Liver (tissue), 9 donors: Measurements from ENCODE around the gene UGT1A7. TPM values are rescaled to one million over a fixed set of nuclear protein-coding genes. Genes with fewer than 3 reads are reported as not detected.

Experiments
- DNase-seq: peaks from one replicate; pipeline ENCODE4 v3.0.0-alpha.2; 2017; ENCODE audit warnings: low spot score
- H3K27ac ChIP-seq, 2 donors: one replicate each; pipeline ENCODE4 v1.7.0; 2013; ENCODE audit warnings: inconsistent platforms in 2 of 2, low read length in 2 of 2, control low read depth in 1 of 2, low read depth in 1 of 2, mild to moderate bottlenecking in 1 of 2
- H3K27me3 ChIP-seq, 4 donors: one replicate each; pipeline versions ENCODE4 v1.6.1 to v1.7.0; 2013; ENCODE audit warnings: low read length in 3 of 4, inconsistent platforms in 1 of 4, mild to moderate bottlenecking in 1 of 4, moderate library complexity in 1 of 4; ENCODE audit not compliant: control insufficient read depth in 4 of 4, insufficient read depth in 4 of 4
- H3K36me3 ChIP-seq, 4 donors: one replicate each; pipeline versions ENCODE4 v1.6.1 to v1.7.0; 2013; ENCODE audit warnings: low read length in 3 of 4, mild to moderate bottlenecking in 3 of 4, low read depth in 1 of 4, moderate library complexity in 1 of 4; ENCODE audit not compliant: control insufficient read depth in 4 of 4, insufficient read depth in 3 of 4
- H3K4me1 ChIP-seq, 4 donors: one replicate each; pipeline versions ENCODE4 v1.6.1 to v1.7.0; 2013; ENCODE audit warnings: low read length in 3 of 4, mild to moderate bottlenecking in 3 of 4, moderate library complexity in 1 of 4; ENCODE audit not compliant: control insufficient read depth in 4 of 4, insufficient read depth in 4 of 4
- H3K4me3 ChIP-seq, 3 donors: one replicate each; pipeline versions ENCODE4 v1.6.1 to v1.7.0; 2013; ENCODE audit warnings: low read length in 3 of 3, control low read depth in 1 of 3, low read depth in 1 of 3, mild to moderate bottlenecking in 1 of 3
- H3K9ac ChIP-seq, 2 donors: one replicate each; pipeline ENCODE4 v1.7.0; 2013; ENCODE audit warnings: low read length in 2 of 2, mild to moderate bottlenecking in 2 of 2, moderate library complexity in 2 of 2, control low read depth in 1 of 2, low read depth in 1 of 2
- H3K9me3 ChIP-seq, 4 donors: one replicate each; pipeline versions ENCODE4 v1.6.1 to v1.7.0; 2013; ENCODE audit warnings: low read length in 3 of 4; ENCODE audit not compliant: control insufficient read depth in 4 of 4
- ATF3 ChIP-seq: IDR thresholded peaks from 2 replicates; pipeline ENCODE4 v1.6.1; 2016; ENCODE audit warnings: antibody characterized with exemption
- EGR1 ChIP-seq, 2 donors: IDR thresholded peaks; 2 replicates each; pipeline ENCODE4 v1.6.1; 2016 to 2018; ENCODE audit warnings: antibody characterized with exemption in 2 of 2, low read depth in 2 of 2
- MAX ChIP-seq: IDR thresholded peaks from 2 replicates; pipeline ENCODE4 v1.6.1; 2016; ENCODE audit warnings: antibody characterized with exemption
- RAD21 ChIP-seq, 2 donors: IDR thresholded peaks; 2 replicates each; pipeline ENCODE4 v1.6.1; 2016; ENCODE audit warnings: antibody characterized with exemption in 2 of 2, mild to moderate bottlenecking in 2 of 2
- RXRA ChIP-seq, 2 donors: IDR thresholded peaks; 2 replicates each; pipeline ENCODE4 v1.6.1; 2017 to 2018; ENCODE audit warnings: antibody characterized with exemption in 2 of 2, mild to moderate bottlenecking in 1 of 2
- ZBTB33 ChIP-seq: IDR thresholded peaks from 2 replicates; pipeline ENCODE4 v1.6.1; 2016; ENCODE audit warnings: antibody characterized with exemption
- WGBS: extraction: QIAGEN DNeasy Blood & Tissue Kit; methylation state at CpG from one replicate; pipeline ENCODE4 v1.1.7; 2013; 5-methylcytosine and 5-hydroxymethylcytosine counted together
- polyA plus RNA-seq, 2 donors: library from polyadenylated mRNA; stranded (reverse) in 1 of 2; unstranded in 1 of 2; fragments of 200-250 nt in 1 of 2; fragments of >200 nt in 1 of 2; fragmentation: Nextera tagmentation in 1 of 2; extraction: Ambion mirVana in 1 of 2; gene quantifications; one replicate each; pipeline versions ENCODE4 v1.2.1 to v1.2.3, GENCODE V29; 2013 to 2015
- total RNA-seq, 2 donors: library from RNA; depleted of rRNA; stranded (reverse); fragments of >200 nt; gene quantifications; one replicate each; pipeline ENCODE4 v1.2.3, GENCODE V29; 2014
- TF ChIP-seq, protein P1 (sequence below): fragments of 150-350 bp; IDR thresholded peaks from 2 replicates; pipeline ENCODE4 v1.5.1; 2017; ENCODE audit warnings: improper control_type of control experiment, low read depth, low read length; ENCODE audit not compliant: missing input control
- donor health status: healthy.
- donor health status: healthy.
- donor health status: healthy.
- donor health status: healthy.
- donor health status: healthy.

Gene UGT1A7
- total and polyA plus RNA-seq, 4 donors = 0.02 to 2.2 (median 0.38) TPM; not detected in 1

DNA sequence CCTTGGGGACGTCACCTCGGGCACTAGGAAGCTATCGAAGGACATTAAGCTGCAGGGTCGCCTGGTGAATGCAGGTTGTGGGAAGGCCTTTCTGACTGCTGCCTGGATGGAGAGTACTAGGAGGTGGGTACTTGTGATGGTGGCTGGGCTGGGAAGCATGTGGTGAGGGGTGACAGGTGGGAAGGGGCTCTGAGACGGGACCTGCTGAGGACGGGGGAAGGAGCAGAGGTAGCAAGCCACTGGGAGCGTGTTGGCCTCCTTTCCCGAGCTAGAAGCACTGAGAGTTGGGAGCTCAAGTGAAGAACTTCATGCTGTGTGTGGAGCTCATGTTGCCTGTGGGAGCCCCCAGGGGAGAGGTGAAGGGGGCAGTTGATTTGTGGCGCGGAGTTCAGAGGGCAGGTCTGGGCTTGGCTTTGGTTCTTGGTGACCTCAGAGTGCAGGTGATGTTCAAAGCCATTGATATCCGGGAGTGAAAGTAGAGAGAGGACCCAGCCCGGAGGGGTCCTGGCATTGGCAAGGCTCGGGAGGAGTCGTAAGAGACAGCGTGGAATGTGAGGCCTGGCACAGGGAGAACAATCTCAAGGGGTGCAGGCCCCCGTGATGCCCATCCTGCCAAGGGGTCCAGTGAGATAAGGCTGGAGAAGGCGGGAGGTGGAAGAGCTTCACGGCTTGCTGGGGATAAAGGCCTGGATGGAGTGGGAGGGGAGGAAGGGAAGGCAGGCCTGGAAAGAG is 109.6 kb downstream of the UGT1A7 start:
- H3K36me3 ChIP-seq = no peaks in the 10 kb centered on the region
- TF ChIP-seq ATF3 = no peak
- TF ChIP-seq ZBTB33 = no peak
- H3K27ac ChIP-seq = no peak overlapping the region
- DNase-seq = no peak
- WGBS = 91% methylated on average over 18 of the region's 18 CpGs
- no peaks in the 10 kb centered on the region for H3K27me3 ChIP-seq
- H3K9me3 ChIP-seq = no peaks in the 10 kb centered on the region
- no peaks in the 10 kb centered on the region for H3K4me1 ChIP-seq
- no peak overlapping the region for H3K9ac ChIP-seq
- no peak overlapping the region for H3K4me3 ChIP-seq

DNA sequence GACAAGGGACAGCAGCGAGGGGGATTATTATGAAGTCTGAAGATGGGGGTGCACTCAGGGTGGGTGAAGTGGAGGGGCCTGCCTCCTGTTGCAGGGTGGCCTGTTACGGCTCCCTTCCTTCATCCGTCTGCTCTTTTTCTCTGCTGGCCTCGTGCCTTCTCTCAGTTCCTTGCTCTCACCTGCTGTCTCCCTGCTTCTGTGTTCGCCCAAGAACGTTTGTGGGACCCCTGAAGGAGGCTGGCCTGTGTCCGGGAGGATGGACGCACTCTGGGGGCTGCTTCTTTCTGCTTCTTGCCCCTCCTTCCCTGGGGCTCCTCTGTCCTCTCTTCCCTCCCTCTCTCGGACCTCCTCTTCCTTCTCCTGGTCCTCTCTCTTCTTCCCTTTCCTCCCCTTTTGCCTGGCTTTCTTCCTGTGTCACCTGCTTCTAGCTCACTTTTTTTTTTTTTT is 110.2 kb downstream of the UGT1A7 start:
- Histone ChIP-seq H3K4me1 (no peaks in the 10 kb centered on the region), H3K9ac (no peak overlapping the region), H3K9me3 (no peaks in the 10 kb centered on the region), H3K4me3 (no peak overlapping the region), H3K36me3 (no peaks in the 10 kb centered on the region), H3K27me3 (no peaks in the 10 kb centered on the region), H3K27ac (no peak overlapping the region)
- TF ChIP-seq EGR1 (IDR thresholded peaks at IDR 0.05; ENCODE audit: low read depth in 2 of 2) = no peak
- TF ChIP-seq, protein P1, sequence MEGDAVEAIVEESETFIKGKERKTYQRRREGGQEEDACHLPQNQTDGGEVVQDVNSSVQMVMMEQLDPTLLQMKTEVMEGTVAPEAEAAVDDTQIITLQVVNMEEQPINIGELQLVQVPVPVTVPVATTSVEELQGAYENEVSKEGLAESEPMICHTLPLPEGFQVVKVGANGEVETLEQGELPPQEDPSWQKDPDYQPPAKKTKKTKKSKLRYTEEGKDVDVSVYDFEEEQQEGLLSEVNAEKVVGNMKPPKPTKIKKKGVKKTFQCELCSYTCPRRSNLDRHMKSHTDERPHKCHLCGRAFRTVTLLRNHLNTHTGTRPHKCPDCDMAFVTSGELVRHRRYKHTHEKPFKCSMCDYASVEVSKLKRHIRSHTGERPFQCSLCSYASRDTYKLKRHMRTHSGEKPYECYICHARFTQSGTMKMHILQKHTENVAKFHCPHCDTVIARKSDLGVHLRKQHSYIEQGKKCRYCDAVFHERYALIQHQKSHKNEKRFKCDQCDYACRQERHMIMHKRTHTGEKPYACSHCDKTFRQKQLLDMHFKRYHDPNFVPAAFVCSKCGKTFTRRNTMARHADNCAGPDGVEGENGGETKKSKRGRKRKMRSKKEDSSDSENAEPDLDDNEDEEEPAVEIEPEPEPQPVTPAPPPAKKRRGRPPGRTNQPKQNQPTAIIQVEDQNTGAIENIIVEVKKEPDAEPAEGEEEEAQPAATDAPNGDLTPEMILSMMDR = no peak
- 85% methylated on average over 9 of the region's 9 CpGs for WGBS
- DNase-seq = no peak

GRCh38 chr2:233792720-233793119 is 111.0 kb downstream of the UGT1A7 start:
- Histone ChIP-seq H3K4me1 (no peaks in the 10 kb centered on the region), H3K36me3 (no peaks in the 10 kb centered on the region), H3K27ac (no peak overlapping the region), H3K9me3 (no peaks in the 10 kb centered on the region), H3K4me3 (no peak overlapping the region), H3K27me3 (no peaks in the 10 kb centered on the region), H3K9ac (no peak overlapping the region)
- DNase-seq = no peak
- TF ChIP-seq EGR1 (IDR thresholded peaks at IDR 0.05; ENCODE audit: low read depth in 2 of 2) (no peak), RXRA (IDR thresholded peaks at IDR 0.05) (no peak), MAX (no peak), RAD21 (IDR thresholded peaks at IDR 0.05) (no peak)
- 92% methylated on average over 7 of the region's 7 CpGs for WGBS
